NCI-H460 (cell line): ENCODE results near the gene ALS2CL. TPM values are rescaled to one million over a fixed set of nuclear protein-coding genes. Genes with fewer than 3 reads are reported as not detected.
"Not testable (repeated sequence)": the region's sequence is repeated elsewhere in the genome, so short reads cannot be mapped to it uniquely, and the experiment has no call there.

Experiments
- DNase-seq: peaks from one replicate; pipeline ENCODE4 v3.0.0-alpha.2; 2016; ENCODE audit warnings: low read depth; ENCODE audit errors: extremely low read depth
- polyA plus RNA-seq: library from polyadenylated mRNA; depleted of rRNA; stranded (reverse); fragments of >200 nt; gene quantifications from 2 replicates; pipeline ENCODE4 v1.2.3, GENCODE V29; 2014; cell fraction: nucleus; rRNA removed
- total RNA-seq: library from RNA; depleted of rRNA; stranded (reverse); fragments of >200 nt; shearing (Covaris generic); gene quantifications from 2 replicates; pipeline ENCODE4 v1.2.3, GENCODE V29; 2014; rRNA removed

The ALS2CL gene, protein sequence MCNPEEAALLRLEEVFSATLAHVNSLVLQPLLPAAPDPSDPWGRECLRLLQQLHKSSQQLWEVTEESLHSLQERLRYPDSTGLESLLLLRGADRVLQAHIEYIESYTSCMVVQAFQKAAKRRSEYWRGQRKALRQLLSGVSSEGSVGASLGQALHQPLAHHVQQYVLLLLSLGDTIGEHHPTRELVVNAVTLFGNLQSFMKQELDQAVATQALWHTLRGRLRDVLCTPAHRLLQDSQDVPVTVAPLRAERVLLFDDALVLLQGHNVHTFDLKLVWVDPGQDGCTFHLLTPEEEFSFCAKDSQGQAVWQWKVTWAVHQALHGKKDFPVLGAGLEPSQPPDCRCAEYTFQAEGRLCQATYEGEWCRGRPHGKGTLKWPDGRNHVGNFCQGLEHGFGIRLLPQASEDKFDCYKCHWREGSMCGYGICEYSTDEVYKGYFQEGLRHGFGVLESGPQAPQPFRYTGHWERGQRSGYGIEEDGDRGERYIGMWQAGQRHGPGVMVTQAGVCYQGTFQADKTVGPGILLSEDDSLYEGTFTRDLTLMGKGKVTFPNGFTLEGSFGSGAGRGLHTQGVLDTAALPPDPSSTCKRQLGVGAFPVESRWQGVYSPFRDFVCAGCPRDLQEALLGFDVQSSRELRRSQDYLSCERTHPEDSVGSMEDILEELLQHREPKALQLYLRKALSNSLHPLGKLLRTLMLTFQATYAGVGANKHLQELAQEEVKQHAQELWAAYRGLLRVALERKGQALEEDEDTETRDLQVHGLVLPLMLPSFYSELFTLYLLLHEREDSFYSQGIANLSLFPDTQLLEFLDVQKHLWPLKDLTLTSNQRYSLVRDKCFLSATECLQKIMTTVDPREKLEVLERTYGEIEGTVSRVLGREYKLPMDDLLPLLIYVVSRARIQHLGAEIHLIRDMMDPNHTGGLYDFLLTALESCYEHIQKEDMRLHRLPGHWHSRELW
- total RNA-seq = 1.4 and 2.9 TPM in 2 replicates
- polyA plus RNA-seq = 18.6 and 19.6 TPM in 2 replicates

DNA sequence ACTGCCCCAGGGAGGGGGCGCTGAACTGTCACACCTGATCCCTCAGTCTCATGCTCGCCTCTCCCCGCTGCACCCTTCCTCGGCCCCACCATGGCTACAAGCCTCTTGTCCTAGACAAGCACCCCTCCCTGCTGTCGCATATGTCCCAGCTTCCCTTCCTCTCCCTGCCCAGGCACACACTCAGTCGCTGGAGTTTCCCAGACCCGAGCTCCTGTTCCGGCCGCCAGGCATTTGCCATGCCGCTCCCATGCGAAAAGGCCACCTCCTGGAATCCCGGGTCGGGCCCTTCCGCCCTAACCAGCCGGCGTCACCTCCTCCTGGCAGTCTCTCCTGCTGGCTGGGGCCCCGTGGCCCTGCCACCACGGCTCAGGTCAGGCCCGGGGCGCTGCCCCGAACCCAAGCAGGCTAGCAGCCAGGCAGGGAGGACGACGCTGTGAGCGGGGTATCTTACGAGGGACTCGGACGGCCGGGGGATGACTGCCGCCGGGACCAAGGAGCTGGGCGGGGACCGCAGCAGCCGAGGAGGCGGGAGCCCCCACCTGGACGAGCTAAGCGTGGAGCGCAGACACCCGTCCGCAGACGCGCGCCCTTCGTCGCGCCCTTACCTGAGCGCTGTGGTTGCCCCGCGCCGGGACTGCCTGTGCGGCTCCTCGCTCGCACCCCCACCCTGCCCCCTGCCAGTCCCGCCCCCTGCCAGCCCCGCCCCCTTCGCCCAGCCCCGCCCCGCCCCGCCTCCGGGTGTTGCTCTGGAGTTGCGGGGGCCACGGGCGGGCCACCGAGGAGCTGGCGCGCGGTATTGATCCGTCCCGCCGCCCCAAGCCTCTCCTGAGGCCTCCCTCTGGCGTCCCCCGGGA lies at the start of gene ALS2CL:
Gene ALS2CL, minus strand, starts transcription at position 642 of the 854 bp plus-strand sequence. CDS start 4,239 bp downstream, outside the sequence.
- DNase-seq = no peak

GRCh38 chr3:46742992-46743585 lies 49.6 kb upstream of the ALS2CL start:
- DNase-seq = no peak

GRCh38 chr3:46739565-46739964 lies 46.1 kb upstream of the ALS2CL start:
- not testable (repeated sequence) for DNase-seq

DNA sequence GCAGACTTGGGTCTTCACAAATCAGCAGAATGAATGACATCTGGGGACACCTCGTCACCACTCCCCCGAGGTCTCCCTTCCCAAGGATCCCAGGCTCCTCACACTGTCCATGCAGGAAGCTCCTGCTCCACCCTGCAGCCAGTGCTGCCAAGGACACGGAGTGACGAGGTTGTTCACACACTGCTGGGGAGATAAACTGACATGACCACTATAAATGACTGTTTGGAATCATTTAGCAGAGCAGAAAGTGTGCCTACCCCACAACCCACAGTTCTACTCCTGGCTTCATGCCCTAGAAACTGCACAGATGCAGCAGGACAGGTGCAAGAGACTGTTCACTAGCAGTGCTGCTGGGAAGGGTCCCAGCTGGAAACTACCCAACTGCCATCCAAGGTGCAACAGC lies 43.9 kb upstream of the ALS2CL start:
- no peak for DNase-seq

- DNase-seq = no peak
These were observed 42.8 kb upstream of the ALS2CL start for GRCh38 chr3:46736006-46736872.

- no peak for DNase-seq
These were observed 41.3 kb upstream of the ALS2CL start for GRCh38 chr3:46734773-46735172.

DNA sequence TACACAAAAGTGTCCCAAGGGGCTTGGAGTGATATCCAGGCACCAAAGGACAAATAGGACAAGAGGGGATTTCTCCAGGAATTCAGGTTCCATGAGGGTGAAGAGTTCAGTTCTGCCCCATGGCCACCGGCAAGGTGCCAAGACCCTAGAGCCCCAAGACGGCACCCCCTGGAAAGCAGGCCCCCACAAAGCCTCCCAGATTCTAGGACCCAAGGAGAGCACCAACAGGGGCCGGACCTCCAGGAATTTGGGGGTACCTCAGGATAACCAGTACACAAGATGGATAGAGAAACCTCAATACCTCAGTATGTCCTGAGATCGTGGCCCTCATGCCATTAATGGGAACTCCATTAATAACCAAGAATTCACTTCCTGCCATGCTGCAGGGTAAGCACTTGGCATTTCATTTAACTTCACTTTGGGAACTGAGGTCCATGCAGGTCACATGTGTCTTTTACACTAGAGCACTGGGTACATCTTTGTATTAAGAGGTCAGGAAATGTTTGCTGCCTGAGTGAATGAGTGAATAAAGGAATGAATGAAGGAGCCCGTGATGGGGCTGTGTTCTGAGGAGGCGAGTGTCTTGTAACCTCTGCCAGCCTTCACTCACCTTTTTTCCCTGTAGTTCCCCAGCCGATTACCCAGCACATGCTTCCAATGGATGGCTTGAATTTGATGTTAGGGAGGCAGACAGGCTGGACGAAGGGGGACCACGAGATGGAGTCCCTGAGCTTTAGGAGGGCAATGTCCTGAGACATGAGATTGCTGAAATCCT lies 39.7 kb upstream of the ALS2CL start:
- DNase-seq = no peak

DNA sequence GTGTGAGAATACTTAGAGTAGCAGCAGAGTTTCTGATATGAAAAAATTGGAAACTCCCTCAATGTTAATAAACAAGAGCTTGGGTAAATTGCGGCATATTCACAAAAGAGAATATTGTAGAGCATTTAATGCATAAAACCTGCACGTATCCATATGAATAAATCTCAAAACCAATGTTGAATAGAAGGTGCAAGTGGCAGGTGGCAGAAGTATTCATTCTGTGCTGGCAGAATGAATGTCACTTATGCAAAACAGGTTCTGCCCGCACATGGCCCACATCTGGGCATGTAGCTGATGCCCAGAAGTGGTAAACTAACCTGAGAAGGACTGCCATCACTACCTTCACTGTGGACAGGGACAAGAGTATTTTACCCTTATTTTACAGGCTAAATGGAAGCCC lies 38.3 kb upstream of the ALS2CL start:
- no peak for DNase-seq

DNA sequence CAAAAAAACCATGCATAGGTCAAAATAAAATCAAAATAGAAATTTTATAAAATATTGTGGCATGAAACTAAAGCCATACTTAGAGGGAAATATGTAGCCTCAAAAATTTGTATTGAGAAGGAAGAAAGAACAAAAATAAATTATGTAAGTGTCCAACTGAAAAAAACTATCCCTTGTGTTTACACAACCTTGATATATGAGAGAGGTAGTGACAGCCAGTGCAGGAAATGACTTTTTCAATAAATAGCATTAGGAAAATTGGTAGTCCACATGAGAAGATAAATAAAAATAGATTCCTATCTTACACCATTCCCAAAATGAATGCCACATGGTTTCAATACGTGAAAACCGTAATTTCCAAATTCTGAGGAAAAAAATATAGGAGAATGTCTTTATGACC lies 37.3 kb upstream of the ALS2CL start:
- DNase-seq = no peak

DNA sequence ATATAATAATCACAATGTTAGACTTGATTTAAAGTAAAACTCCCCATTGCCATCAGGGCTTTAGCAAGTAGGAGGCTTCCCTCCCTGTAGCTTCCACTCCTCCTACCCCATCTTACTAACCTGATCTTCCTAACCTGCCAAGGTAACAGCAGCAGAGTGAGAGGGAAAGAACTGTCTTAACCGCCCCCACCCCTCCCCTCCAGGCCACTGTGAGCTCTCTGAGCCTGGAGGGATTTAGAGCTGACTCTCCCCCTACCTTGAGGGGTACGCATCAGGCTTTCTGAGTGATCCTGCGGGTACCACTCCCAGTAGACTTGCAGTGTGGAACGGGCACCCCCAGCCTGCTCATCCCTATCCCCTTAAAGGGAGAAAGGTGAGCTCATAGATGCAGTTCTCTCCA lies 35.6 kb upstream of the ALS2CL start:
- no peak for DNase-seq

GRCh38 chr3:46725621-46726314 lies 32.3 kb upstream of the ALS2CL start:
- no peak for DNase-seq

DNA sequence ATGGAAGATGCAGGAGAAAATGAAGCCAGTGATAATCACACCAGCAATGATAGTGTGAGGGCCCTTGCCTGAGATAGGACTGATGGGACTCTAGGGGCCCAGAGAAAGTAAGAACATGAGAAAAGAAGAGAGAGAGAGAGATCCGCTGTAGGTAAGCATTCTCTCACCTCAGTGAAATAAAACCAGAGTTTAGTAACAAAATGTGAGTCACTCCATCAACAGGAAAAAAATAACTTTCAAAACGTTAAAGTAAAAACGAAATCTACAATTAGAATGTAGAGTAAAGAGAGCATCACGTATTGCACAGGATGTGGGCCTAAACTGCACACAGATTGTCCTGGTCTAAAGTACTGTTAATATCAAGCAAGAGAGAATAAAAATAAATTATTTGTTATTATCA lies 30.9 kb upstream of the ALS2CL start:
- no peak for DNase-seq

DNA sequence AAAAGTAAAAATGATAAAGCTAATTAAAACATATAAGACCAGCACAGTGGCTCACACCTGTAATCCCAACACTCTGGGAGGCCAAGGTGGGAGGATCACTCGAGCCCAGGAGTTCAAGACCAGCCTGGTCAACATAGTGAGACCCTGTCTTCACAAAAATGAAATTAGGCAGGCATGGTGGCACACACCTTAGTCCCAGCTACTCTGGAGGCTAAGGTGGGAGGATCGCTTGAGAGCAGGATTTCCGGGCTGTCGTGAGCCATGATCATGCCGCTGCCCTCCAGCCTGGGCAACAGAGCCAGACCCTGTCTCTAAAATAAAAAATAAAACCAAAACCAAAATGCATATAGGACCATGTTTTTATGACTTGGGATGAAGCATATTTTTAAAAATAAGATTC lies 29.0 kb upstream of the ALS2CL start:
- DNase-seq = no peak

- DNase-seq = no peak
These were observed 27.5 kb upstream of the ALS2CL start for GRCh38 chr3:46721009-46721408.

GRCh38 chr3:46719735-46720271 lies 26.3 kb upstream of the ALS2CL start:
- no peak for DNase-seq

- no peak for DNase-seq
These were observed 25.6 kb upstream of the ALS2CL start for GRCh38 chr3:46719044-46719565.
